GM18861 (cell line): ENCODE results near the gene CFD.
"Not testable (repeated sequence)": the region's sequence is repeated elsewhere in the genome, so short reads cannot be mapped to it uniquely, and the experiment has no call there.

Source experiments
- ATAC-seq: cut with Tn5 transposase; IDR thresholded peaks from one replicate; pipeline ENCODE4 v1.9.1; 2021; ENCODE audit not compliant: unreplicated experiment

The CFD gene

DNA sequence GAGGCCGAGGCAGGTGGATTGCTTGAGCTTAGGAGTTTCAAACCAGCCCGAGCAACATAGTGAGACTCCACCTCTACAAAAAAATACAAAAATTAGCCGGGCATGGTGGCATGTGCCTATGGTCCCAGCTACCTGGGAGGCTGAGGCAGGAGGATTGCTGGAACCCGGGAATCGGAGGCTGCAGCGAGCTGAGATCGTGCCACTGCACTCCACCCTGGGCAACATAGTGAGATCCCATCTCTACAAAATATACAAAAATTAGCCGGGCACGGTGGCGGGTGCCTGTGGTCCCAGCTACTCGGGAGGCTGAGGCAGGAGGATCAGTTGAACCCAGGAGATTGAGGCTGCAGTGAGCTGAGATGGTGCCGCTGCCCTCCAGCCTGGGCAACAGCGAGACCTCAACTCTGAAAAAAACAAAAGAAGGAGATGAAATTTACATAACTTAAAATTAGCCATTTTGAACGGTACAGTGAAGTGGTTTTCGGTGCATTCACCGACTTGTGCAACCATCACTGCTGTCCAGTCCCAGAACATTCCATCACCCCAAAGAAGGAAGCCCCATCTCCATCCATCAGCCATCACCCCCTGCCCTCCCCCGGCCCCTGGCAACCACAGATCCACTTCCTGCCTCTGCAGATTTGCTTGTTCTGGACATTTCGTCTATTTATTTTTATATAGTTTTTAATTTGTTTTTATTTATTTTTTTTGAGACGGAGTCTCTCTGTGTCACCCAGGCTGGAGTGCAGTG, 33.4 kb upstream of the CFD start:
- ATAC-seq: no peak

GRCh38 chr19:827314-827709, 32.2 kb upstream of the CFD start:
- no peak for ATAC-seq

- ATAC-seq: no peak
Measured at GRCh38 chr19:827710-828321, 31.6 kb upstream of the CFD start, which contains the start of gene AZU1. Gene AZU1, plus strand, starts transcription at chr19:827837. Its CDS starts 10 bp downstream, at chr19:827847.

DNA sequence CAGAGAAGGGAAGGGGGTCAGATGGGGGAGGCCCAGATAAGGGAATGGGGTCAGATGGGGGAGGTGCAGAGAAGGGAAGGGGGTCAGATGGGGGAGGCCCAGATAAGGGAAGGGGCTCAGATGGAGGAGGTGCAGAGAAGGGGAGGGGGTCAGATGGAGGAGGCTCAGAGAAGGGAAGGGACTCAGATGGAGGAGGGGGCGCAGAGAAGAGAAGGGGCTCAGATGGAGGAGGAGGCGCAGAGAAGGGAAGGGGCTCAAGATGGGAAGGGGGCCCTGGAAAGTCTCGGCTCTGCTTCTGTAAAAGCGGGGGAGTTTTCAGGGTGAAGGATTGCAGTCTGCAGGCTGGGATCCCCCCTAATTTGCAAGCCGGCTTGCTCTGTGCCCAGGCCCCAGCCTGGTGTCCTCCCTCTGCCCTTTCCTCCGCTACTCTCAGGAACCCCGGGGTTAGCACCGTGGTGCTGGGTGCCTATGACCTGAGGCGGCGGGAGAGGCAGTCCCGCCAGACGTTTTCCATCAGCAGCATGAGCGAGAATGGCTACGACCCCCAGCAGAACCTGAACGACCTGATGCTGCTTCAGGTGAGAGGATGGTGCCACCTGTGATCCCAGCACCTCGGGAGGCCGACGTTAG, 30.2 kb upstream of the CFD start:
- ATAC-seq: no peak

- no peak for ATAC-seq
Measured at GRCh38 chr19:831407-832369, 27.8 kb upstream of the CFD start.

- ATAC-seq: no peak
Measured at GRCh38 chr19:834216-834615, 25.2 kb upstream of the CFD start.

DNA sequence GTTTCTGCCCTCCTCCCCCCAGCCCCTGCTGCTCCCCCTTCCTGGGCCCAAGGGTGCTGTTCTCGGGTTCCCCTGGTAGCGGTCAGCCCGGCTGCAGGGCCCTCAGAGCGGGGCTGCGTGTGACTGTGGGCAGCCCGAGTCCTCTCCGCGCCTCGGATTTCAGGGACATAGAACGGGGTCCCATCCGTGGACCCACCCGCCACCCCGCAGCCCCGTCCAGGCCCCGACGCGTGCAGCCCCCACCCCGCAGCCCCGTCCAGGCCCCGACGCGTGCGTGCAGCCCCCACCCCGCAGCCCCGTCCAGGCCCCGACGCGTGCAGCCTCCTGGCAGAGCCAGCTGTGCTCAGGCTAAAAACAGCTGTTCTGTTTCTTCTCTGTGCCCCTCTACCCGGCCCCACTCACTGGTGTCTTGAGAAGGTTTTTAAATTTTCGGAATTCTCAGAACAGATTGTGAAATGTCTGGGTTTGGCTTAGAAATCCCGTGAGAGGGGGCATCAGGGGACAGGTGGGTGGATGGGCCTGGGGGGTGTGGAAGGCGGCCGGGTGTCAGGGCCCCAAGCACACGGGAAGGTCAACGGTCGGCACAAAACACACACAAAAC, 24.2 kb upstream of the CFD start:
- no peak for ATAC-seq

DNA sequence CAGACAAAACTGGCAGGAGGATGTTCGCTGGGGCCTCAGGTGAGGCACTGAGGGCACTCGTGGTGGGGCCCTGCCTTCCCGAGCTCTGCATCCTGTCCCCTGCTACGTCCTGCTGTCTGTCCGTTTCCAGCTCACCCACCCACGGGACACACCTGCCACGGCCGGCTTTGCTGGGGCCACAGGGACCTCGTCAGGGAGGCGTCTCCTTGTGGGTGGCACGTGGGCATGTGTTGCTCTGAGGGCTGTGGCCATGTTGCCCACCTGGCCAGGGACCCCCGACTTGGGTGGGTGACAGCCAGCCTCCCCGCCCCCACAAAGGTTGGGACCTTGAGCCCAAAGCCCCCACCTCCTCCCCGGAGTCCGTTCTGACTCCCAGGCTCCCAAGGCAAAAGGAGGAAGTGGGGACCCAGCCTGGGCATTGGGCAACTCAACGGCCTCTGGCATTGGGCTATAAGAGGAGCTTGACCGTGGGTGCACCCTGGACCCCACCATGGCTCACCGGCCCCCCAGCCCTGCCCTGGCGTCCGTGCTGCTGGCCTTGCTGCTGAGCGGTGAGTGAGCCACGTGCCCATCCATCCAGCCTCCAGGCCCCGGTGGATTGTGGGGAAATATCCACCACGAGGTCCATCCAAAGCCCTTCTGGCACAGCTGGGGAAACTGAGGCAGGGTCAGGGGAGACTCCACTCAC, 18.8 kb upstream of the CFD start, which contains the start of gene PRTN3:
Gene PRTN3 (plus strand): TSS at position 481 of the 688 bp plus-strand sequence. CDS start 10 bp downstream, at position 491.
- ATAC-seq: no peak

DNA sequence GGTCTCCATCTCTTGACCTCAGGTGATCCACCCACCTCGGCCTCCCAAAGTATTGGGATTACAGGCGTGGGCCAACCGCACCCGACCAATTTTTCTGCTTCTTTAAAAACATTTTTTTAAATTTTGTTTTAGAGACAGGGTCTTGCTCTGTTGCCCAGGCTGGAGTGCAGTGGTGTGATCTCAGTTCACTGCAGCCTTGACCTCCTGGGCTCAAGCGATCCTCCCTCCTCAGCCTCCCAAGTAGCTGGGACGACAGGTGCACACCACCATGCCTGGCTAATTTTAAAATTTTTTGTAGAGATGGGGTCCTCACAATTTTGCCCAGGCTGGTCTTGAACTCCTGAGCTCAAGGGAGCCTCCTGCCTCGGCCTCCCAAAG, 16.7 kb upstream of the CFD start:
- not testable (repeated sequence) for ATAC-seq

GRCh38 chr19:843180-843835, 16.2 kb upstream of the CFD start:
- ATAC-seq: no peak

DNA sequence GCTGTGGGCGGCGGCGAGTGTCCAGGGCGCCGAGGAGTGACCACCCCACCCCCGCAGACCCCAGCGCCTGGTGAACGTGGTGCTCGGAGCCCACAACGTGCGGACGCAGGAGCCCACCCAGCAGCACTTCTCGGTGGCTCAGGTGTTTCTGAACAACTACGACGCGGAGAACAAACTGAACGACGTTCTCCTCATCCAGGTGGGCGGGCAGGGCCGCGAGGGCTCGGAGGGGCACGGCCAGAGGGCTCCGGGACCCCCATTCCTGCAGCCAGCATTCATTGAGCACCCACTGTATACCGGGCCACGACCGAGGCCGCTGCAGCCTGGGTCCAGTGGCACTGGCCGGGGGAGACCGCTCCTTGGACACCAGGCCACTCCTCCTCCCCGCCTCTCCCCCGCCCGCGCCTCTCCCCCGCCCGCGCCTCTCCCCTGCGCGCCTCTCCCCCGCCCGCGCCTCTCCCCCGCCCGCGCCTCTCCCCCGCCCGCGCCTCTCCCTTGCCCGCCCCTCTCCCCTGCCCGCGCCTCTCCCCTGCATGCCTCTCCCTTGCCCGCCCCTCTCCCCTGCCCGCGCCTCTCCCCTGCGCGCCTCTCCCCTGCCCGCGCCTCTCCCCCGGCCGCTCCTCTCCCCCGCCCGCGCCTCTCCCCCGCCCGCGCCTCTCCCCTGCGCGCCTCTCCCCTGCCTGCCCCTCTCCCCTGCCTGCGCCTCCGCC, 15.5 kb upstream of the CFD start:
- no peak for ATAC-seq

- ATAC-seq: no peak
Measured at GRCh38 chr19:844546-844971, 14.9 kb upstream of the CFD start.

GRCh38 chr19:845707-846521, 13.6 kb upstream of the CFD start:
- no peak for ATAC-seq

GRCh38 chr19:848386-848921, 11.0 kb upstream of the CFD start:
- ATAC-seq: no peak

DNA sequence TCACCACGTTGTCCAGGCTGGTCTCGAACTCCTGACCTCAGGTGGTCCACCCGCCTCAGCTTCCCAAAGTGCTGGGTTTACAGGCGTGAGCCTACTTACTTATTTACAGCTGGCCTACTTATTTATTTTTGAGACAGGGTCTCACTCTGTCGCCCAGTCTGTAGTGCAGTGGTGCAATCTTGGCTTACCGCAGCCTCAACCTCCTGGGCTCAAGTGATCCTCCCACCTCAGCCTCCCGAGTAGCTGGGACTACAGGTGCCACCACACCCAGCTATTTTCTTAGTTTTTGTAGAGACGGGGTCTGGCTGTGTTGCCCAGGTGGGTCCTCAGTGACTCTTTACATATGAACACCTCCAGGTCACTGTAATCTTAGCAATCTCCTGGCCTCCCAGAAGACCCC, 10.3 kb upstream of the CFD start:
- not testable (repeated sequence) for ATAC-seq

DNA sequence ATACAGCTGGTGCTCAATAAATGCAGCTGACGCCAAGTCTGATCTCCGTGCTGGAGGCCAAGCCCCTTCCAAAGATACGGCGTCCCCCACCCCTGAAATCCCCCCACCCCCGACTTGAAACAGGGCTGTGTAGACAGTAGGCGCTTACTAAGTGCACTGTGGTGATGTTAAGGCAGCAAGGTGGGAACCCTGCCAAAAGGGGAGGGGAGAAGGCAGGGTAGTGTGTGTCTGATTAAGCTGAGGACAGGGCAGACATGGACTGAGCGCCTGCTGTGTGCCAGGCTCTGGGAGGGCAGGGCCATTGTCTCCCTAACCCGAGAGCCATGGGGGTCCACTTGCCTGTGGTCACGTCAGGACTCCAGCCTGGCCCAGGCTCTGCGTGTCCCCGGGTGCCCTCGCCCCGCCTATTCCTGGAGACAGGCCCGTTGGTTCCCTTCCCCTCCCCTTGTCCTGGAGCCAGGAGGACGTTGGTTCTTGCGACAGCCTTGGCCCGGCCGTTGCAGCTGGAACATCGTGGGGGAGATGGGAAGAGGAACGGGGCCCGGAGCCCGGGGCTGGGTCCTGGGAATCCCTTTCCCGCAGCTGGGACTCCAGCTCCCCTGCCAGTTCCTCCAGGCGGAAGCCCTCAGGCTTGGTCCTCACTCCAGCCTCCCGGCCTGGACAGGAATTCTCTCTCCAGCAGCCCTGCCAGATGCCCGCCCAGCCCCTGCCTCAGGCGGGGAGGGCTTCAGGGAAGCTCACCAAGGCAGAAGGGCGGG, 9.1 kb upstream of the CFD start:
- ATAC-seq: no peak

DNA sequence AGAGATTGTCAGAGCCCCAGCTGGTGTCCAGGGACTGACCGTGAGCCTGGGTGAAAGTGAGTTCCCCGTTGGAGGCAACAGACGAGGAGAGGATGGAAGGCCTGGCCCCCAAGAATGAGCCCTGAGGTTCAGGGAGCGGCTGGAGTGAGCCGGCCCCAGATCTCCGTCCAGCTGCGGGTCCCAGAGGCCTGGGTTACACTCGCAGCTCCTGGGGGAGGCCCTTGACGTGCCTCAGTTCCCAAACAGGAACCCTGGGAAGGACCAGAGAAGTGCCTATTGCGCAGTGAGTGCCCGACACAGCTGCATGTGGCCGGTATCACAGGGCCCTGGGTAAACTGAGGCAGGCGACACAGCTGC, 8.5 kb upstream of the CFD start:
- no peak for ATAC-seq
